Panc1 (cell line): ENCODE data around the gene LASP1. TPM values are rescaled to one million over a fixed set of nuclear protein-coding genes. Genes with fewer than 3 reads are reported as not detected.

Experiments used
- ATAC-seq: fragments of 200-7000 bp; cut with Tn5 transposase; 2 replicates; pipeline ENCODE4 v1.9.1; 2020; ENCODE audit warnings: mild to moderate bottlenecking, moderate library complexity
- BruUV-seq: library from RNA; stranded (reverse); fragments of 400-500 nt; replicated peaks from 2 replicates; lab custom pipeline; 2021; lab: Mats Ljungman, UMichigan
- CTCF ChIA-PET: fragments of 300-600 bp; sonication (Branson Sonifier 250); formaldehyde crosslinking; loops from one replicate; lab custom pipeline; 2022; ENCODE audit warnings: antibody characterized with exemption; lab: Charles Lee
- POLR2A ChIA-PET: fragments of 300-600 bp; sonication (Branson Sonifier 250); formaldehyde crosslinking; loops from one replicate; lab custom pipeline; 2022; ENCODE audit warnings: antibody characterized with exemption; lab: Charles Lee
- DNase-seq: peaks from one replicate; pipeline ENCODE4 v3.0.0-alpha.2; 2010; ENCODE audit warnings: low read depth, low spot score
- H3K27ac ChIP-seq: 2 replicates; pipeline ENCODE4 v1.5.1; 2011; ENCODE audit warnings: mild to moderate bottlenecking, low read length, inconsistent platforms
- H3K27me3 ChIP-seq: fragments of 200-500 bp; sonication (Bioruptor generic); 2 replicates; pipeline ENCODE4 v1.6.0; 2014; ENCODE audit warnings: low read length, inconsistent platforms; ENCODE audit not compliant: control insufficient read depth, insufficient read depth
- H3K36me3 ChIP-seq: fragments of 200-500 bp; sonication (Bioruptor generic); 2 replicates; pipeline ENCODE4 v1.5.1; 2014; ENCODE audit warnings: inconsistent platforms, mild to moderate bottlenecking, low read length, moderate library complexity; ENCODE audit not compliant: control insufficient read depth, insufficient read depth
- H3K4me1 ChIP-seq: 2 replicates; pipeline ENCODE4 v1.5.1; 2011; ENCODE audit warnings: inconsistent platforms, mild to moderate bottlenecking, low read length, moderate library complexity; ENCODE audit not compliant: control insufficient read depth, insufficient read depth
- H3K4me3 ChIP-seq, 2 experiments: 2 replicates each; pipeline ENCODE4 v1.5.1; 2011 to 2012; ENCODE audit warnings: low read depth in 2 of 2, low read length in 2 of 2, mild to moderate bottlenecking in 2 of 2, inconsistent platforms in 1 of 2, moderate library complexity in 1 of 2
- H3K9me3 ChIP-seq: fragments of 200-500 bp; sonication (Bioruptor generic); 2 replicates; pipeline ENCODE4 v1.5.1; 2014; ENCODE audit warnings: low read depth, mild to moderate bottlenecking, inconsistent platforms, low read length, moderate library complexity; ENCODE audit not compliant: control insufficient read depth, insufficient read depth
- CTCF ChIP-seq: fragments of 450-650 bp; IDR thresholded peaks from 2 replicates; pipeline ENCODE4 v1.5.1; 2017; ENCODE audit warnings: mild to moderate bottlenecking
- POLR2AphosphoS5 ChIP-seq: IDR thresholded peaks from 2 replicates; pipeline ENCODE4 v1.6.1; 2012; ENCODE audit warnings: mild to moderate bottlenecking, low read depth, low read length, moderate library complexity
- REST ChIP-seq, 2 experiments: IDR thresholded peaks; 2 replicates each; pipeline ENCODE4 v1.6.1; 2011 to 2012; ENCODE audit warnings: low read depth in 2 of 2, control low read depth in 1 of 2, low read length in 1 of 2, mild to moderate bottlenecking in 1 of 2, moderate library complexity in 1 of 2; ENCODE audit not compliant: insufficient read depth in 1 of 2
- SIN3A ChIP-seq: IDR thresholded peaks from 2 replicates; pipeline ENCODE4 v1.6.1; 2012; ENCODE audit warnings: low read depth, mild to moderate bottlenecking, low read length, moderate library complexity, borderline replicate concordance; ENCODE audit not compliant: insufficient read depth
- TCF7L2 ChIP-seq: IDR thresholded peaks from 2 replicates; pipeline ENCODE4 v1.6.1; 2011; ENCODE audit warnings: mild to moderate bottlenecking, low read depth, low read length, inconsistent platforms
- in situ Hi-C: cut with HindIII; loops from 2 replicates; pipeline ENCODE4 v1.10.0; 2016; ENCODE audit warnings: low sequenced_read_pairs, low pct_unique_long_range_greater_than_20kb
- intact Hi-C: fragments of 100-400 bp; cut with micrococcal nuclease; formaldehyde crosslinking; loops from one replicate; pipeline ENCODE4 v1.10.0; 2022; ENCODE audit not compliant: unreplicated experiment
- total RNA-seq: library from RNA; stranded (reverse); gene quantifications from one replicate; pipeline ENCODE4 v1.2.1, GENCODE V29; 2021; ENCODE audit not compliant: unreplicated experiment

LASP1 gene
- total RNA-seq, 1 experiment from 2014 or later: 112 TPM

- TF ChIP-seq CTCF (no peak), REST (IDR thresholded peaks at IDR 0.05; ENCODE audit: insufficient read depth in 1 of 2, low read depth in 2 of 2, low read length in 1 of 2) (no peak), TCF7L2 (no peak), POLR2AphosphoS5 (no peak), SIN3A (no peak)
- H3K9me3 ChIP-seq: no peaks in the 10 kb centered on the region
- POLR2A ChIA-PET: no interaction called here
- DNase-seq (no peak), ATAC-seq (peak; percentile 58)
- no peaks in the 10 kb centered on the region; the same call in 1 of the 2 replicates for H3K36me3 ChIP-seq
- peak overlapping the region; percentile 71 for H3K27ac ChIP-seq
- CTCF ChIA-PET: no interaction called here
- no peaks in the 10 kb centered on the region for H3K27me3 ChIP-seq
- H3K4me3 ChIP-seq: no peak overlapping the region
- peaks cover 55% of the 10 kb centered on the region for H3K4me1 ChIP-seq
- in situ Hi-C loops (no loop called here), intact Hi-C loops (no loop called here)
- no TSS peak for BruUV-seq
Measured at GRCh38 chr17:38879878-38880665, 10.2 kb downstream of the LASP1 start.

- Histone ChIP-seq H3K4me3 (no peak overlapping the region), H3K4me1 (peaks cover 53% of the 10 kb centered on the region), H3K27me3 (no peaks in the 10 kb centered on the region), H3K9me3 (no peaks in the 10 kb centered on the region), H3K36me3 (no peaks in the 10 kb centered on the region; the same call in 1 of the 2 replicates), H3K27ac (no peak overlapping the region; the same call in 1 of the 2 replicates)
- DNase-seq (no peak), ATAC-seq (no peak)
- no TSS peak for BruUV-seq
- intact Hi-C loops (no loop called here), in situ Hi-C loops (no loop called here)
- ChIA-PET CTCF (no interaction called here), POLR2A (no interaction called here)
- TF ChIP-seq CTCF (no peak), TCF7L2 (no peak), SIN3A (no peak), POLR2AphosphoS5 (no peak), REST (IDR thresholded peaks at IDR 0.05; ENCODE audit: insufficient read depth in 1 of 2, low read depth in 2 of 2, low read length in 1 of 2) (no peak)
Measured at GRCh38 chr17:38881600-38882191, 11.8 kb downstream of the LASP1 start.
